Body of pancreas (tissue), 4 donors: ENCODE results near the gene SLC32A1.

Experiments used
- POLR2A ChIP-seq, 3 donors: fragments of 450-650 bp; IDR thresholded peaks; one replicate each; pipeline ENCODE4 v1.6.1; 2016; ENCODE audit warnings: antibody characterized with exemption in 3 of 3, mild to moderate bottlenecking in 2 of 3
- TF ChIP-seq, protein P1 (sequence below), 7 experiments: fragments of 450-650 bp in 4 of 7; fragments of 200-600 bp in 3 of 7; sonication (generic) in 3 of 7; IDR thresholded peaks; one replicate each; pipeline ENCODE4 v1.5.1; 2016 to 2019; ENCODE audit warnings: antibody characterized with exemption in 7 of 7

DNA sequence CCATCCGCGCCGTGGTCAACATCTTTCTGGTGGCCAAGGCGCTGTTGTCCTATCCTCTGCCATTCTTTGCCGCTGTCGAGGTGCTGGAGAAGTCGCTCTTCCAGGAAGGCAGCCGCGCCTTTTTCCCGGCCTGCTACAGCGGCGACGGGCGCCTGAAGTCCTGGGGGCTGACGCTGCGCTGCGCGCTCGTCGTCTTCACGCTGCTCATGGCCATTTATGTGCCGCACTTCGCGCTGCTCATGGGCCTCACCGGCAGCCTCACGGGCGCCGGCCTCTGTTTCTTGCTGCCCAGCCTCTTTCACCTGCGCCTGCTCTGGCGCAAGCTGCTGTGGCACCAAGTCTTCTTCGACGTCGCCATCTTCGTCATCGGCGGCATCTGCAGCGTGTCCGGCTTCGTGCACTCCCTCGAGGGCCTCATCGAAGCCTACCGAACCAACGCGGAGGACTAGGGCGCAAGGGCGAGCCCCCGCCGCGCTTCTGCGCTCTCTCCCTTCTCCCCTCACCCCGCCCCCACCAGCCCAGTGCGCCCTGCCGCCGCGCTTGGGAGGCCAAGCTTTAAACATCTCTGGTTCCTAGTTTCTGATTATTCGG lies 4.0 kb downstream of the SLC32A1 start:
- no peak for TF ChIP-seq POLR2A (IDR thresholded peaks at IDR 0.05)
- TF ChIP-seq, protein P1, sequence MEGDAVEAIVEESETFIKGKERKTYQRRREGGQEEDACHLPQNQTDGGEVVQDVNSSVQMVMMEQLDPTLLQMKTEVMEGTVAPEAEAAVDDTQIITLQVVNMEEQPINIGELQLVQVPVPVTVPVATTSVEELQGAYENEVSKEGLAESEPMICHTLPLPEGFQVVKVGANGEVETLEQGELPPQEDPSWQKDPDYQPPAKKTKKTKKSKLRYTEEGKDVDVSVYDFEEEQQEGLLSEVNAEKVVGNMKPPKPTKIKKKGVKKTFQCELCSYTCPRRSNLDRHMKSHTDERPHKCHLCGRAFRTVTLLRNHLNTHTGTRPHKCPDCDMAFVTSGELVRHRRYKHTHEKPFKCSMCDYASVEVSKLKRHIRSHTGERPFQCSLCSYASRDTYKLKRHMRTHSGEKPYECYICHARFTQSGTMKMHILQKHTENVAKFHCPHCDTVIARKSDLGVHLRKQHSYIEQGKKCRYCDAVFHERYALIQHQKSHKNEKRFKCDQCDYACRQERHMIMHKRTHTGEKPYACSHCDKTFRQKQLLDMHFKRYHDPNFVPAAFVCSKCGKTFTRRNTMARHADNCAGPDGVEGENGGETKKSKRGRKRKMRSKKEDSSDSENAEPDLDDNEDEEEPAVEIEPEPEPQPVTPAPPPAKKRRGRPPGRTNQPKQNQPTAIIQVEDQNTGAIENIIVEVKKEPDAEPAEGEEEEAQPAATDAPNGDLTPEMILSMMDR (IDR thresholded peaks at IDR 0.05), result no peak
